K562 (cell line): ENCODE results near the gene KNG1. TPM values are rescaled to one million over a fixed set of nuclear protein-coding genes. Genes with fewer than 3 reads are reported as not detected.

ENCODE experiments used
- BRF2 ChIP-seq: IDR thresholded peaks from 3 replicates; pipeline ENCODE4 v1.6.1; 2011; ENCODE audit warnings: borderline replicate concordance, mild to moderate bottlenecking; ENCODE audit not compliant: insufficient read length, insufficient read depth
- FOSL1 ChIP-seq: fragments of 200-800 bp; sonication (Bioruptor generic); conservative IDR thresholded peaks from 2 replicates; pipeline ENCODE4 v1.6.1; 2016; ENCODE audit warnings: missing genetic modification characterization, missing compliant biosample characterization
- HMBOX1 ChIP-seq: sonication (generic); IDR thresholded peaks from 2 replicates; pipeline ENCODE4 v1.6.1; 2016
- LCOR ChIP-seq: sonication (generic); formaldehyde crosslinking; IDR thresholded peaks from 2 replicates; pipeline ENCODE4 v1.8.0; 2022; ENCODE audit warnings: mild to moderate bottlenecking, missing genetic modification reagents
- MEIS2 ChIP-seq: fragments of 450-650 bp; IDR thresholded peaks from 2 replicates; pipeline ENCODE4 v1.6.1; 2014; ENCODE audit warnings: mild to moderate bottlenecking; ENCODE audit not compliant: partially characterized antibody
- NR4A1 ChIP-seq, 2 experiments: fragments of 250-450 bp in 1 of 2; fragments of 450-650 bp in 1 of 2; sonication (Bioruptor Pico) in 1 of 2; IDR thresholded peaks; 2 replicates each; pipeline versions ENCODE4 v1.4.0 to v1.6.1; 2016 to 2020; ENCODE audit warnings: mild to moderate bottlenecking in 2 of 2, missing compliant biosample characterization in 1 of 2, missing genetic modification characterization in 1 of 2, moderate library complexity in 1 of 2
- PHF20 ChIP-seq: fragments of 450-650 bp; IDR thresholded peaks from 2 replicates; pipeline ENCODE4 v1.6.1; 2018; ENCODE audit not compliant: partially characterized antibody
- POLR3A ChIP-seq: IDR thresholded peaks from 2 replicates; pipeline ENCODE4 v1.6.1; 2011; ENCODE audit warnings: borderline replicate concordance, mild to moderate bottlenecking, moderate library complexity; ENCODE audit not compliant: insufficient read length, insufficient read depth; ENCODE audit errors: extremely low read depth
- RAD51 ChIP-seq: fragments of 450-650 bp; IDR thresholded peaks from 2 replicates; pipeline ENCODE4 v1.7.1; 2016; ENCODE audit warnings: low read depth, mild to moderate bottlenecking, borderline replicate concordance
- SMARCA4 ChIP-seq: fragments of 450-650 bp; IDR thresholded peaks from 2 replicates; pipeline ENCODE4 v1.6.1; 2016
- ZNF239 ChIP-seq: fragments of 250-450 bp; sonication (Bioruptor Pico); IDR thresholded peaks from 2 replicates; pipeline ENCODE4 v1.4.0; 2020; ENCODE audit warnings: mild to moderate bottlenecking
- ZNF263 ChIP-seq: sonication (generic); formaldehyde crosslinking; IDR thresholded peaks from 2 replicates; pipeline ENCODE4 v1.8.0; 2022; ENCODE audit warnings: mild to moderate bottlenecking, missing genetic modification reagents, borderline replicate concordance
- ZNF407 ChIP-seq: fragments of 450-650 bp; IDR thresholded peaks from 2 replicates; pipeline ENCODE4 v1.6.1; 2016; ENCODE audit warnings: low read depth
- ZNF583 ChIP-seq: fragments of 250-450 bp; sonication (Bioruptor Pico); IDR thresholded peaks from 2 replicates; pipeline ENCODE4 v1.4.0; 2020
- ZNF589 ChIP-seq: fragments of 200-800 bp; sonication (Bioruptor generic); IDR thresholded peaks from 2 replicates; pipeline ENCODE4 v1.6.1; 2016; ENCODE audit warnings: low read depth, missing genetic modification characterization, missing compliant biosample characterization
- ZNF655 ChIP-seq: fragments of 250-450 bp; sonication (Bioruptor Pico); IDR thresholded peaks from 2 replicates; pipeline ENCODE4 v1.5.0; 2021
- polyA plus RNA-seq, 8 experiments: library from polyadenylated mRNA; depleted of rRNA in 4 of 8; stranded (reverse) in 5 of 8; unstranded in 3 of 8; fragments of >200 nt; fragmentation: Nextera tagmentation in 2 of 8; fragmentation: Illumina TruSeq in 1 of 8; extraction: Ambion mirVana in 2 of 8; extraction: Trizol in 1 of 8; gene quantifications; 2 replicates each; pipeline versions ENCODE4 v1.2.1 to v1.2.3, GENCODE V29; 2011 to 2014; ENCODE audit warnings: inconsistent platforms in 1 of 8, missing spikeins in 1 of 8
- total RNA-seq, 7 experiments: library from RNA; depleted of rRNA in 6 of 7; stranded (reverse); fragments of >200 nt in 6 of 7; fragmentation: Illumina TruSeq in 2 of 7; extraction: Trizol in 2 of 7; gene quantifications; 2 replicates each; pipeline versions ENCODE4 v1.2.1 to v1.2.3, GENCODE V29; 2011 to 2021; ENCODE audit warnings: low replicate concordance in 1 of 7

Gene KNG1
- total and polyA plus RNA-seq, 9 of the 15 experiments (the other 6 are each of a cell fraction or from before 2014, with no cell fraction given), result 0.09 TPM; not detected in 8

GRCh38 chr3:186783058-186783730, 66.0 kb downstream of the KNG1 start, which contains the start of gene EIF4A2 (continued):
- TF ChIP-seq ZNF589 (peak; percentile 69; the same call in 1 of the 2 replicates), FOSL1 (tag) (peak; percentile 56; the same call in 1 of the 2 replicates), ZNF407 (no peak), ZNF263 (no peak), PHF20 (peak; percentile 45), ZNF655 (CRISPR knock-in tag) (no peak), HMBOX1 (peak; percentile 51), RAD51 (peak; percentile 67; the same call in 1 of the 2 replicates), SMARCA4 (no peak), NR4A1 (CRISPR knock-in tag; IDR thresholded peaks at IDR 0.05) (no peak), NR4A1 (tag; IDR thresholded peaks at IDR 0.05) (0 out of 2 replicates have a peak, but pooled peaks have one; percentile 49), ZNF583 (CRISPR knock-in tag) (no peak), MEIS2 (peak; percentile 24), ZNF239 (no peak), BRF2 (no peak), POLR3A (no peak), LCOR (CRISPR knock-in tag) (no peak; the same call in 1 of the 2 replicates)
